Pancreas (tissue), 10 donors: Measurements from ENCODE around the gene GLT6D1. TPM values are rescaled to one million over a fixed set of nuclear protein-coding genes. Genes with fewer than 3 reads are reported as not detected.

Experiments
- ATAC-seq, 4 donors: fragments of 200-7000 bp; cut with Tn5 transposase; one replicate each; pipeline versions ENCODE4 v1.8.0 to v1.9.1; 2020; ENCODE audit warnings: mild to moderate bottlenecking in 4 of 4, moderate library complexity in 4 of 4
- DNase-seq, 6 donors: peaks; one replicate each; pipeline ENCODE4 v3.0.0-alpha.2; 2020
- FAIRE-seq: peaks from 2 replicates; lab custom pipeline; 2012; peaks lifted over from hg19 to GRCh38; lab: Jason Lieb, UNC
- H3K27ac ChIP-seq, 4 donors: fragments of 200-600 bp; sonication (generic); 1 replicate in 3 of 4; 2 replicates in 1 of 4; pipeline versions ENCODE4 v1.5.0 to v1.8.0; 2020
- H3K27me3 ChIP-seq, 4 donors: fragments of 200-600 bp; one replicate each; pipeline ENCODE4 v1.8.0; 2021
- H3K36me3 ChIP-seq, 3 donors: fragments of 200-600 bp; sonication (generic) in 1 of 3; one replicate each; pipeline versions ENCODE4 v1.5.0 to v1.8.0; 2020 to 2021
- H3K4me1 ChIP-seq, 3 donors: fragments of 200-600 bp; one replicate each; pipeline ENCODE4 v1.8.0; 2021
- H3K4me3 ChIP-seq, 4 donors: fragments of 200-600 bp; sonication (generic) in 2 of 4; one replicate each; pipeline versions ENCODE4 v1.5.0 to v1.8.0; 2020 to 2021
- H3K9me3 ChIP-seq, 4 donors: fragments of 200-600 bp; one replicate each; pipeline ENCODE4 v1.8.0; 2021
- WGBS, 2 donors: extraction: QIAGEN DNeasy Blood & Tissue Kit; methylation state at CpG; one replicate each; pipeline ENCODE4 v1.1.7; 2013; 5-methylcytosine and 5-hydroxymethylcytosine counted together
- intact Hi-C, 3 donors: fragments of 100-400 bp; cut with DNase I; formaldehyde crosslinking; loops; one replicate each; pipeline versions ENCODE4 v1.11.1 to v1.14.2; 2022
- polyA plus RNA-seq, 2 donors: library from polyadenylated mRNA; stranded (reverse); fragments of 200-250 nt; gene quantifications; one replicate each; pipeline ENCODE4 v1.2.3, GENCODE V29; 2013
- total RNA-seq, 6 donors: library from RNA; stranded (reverse); fragmentation: NEBNext Ultra II Directional in 4 of 6; extraction: Animal tissue kit (Norgen Biotek cat#: 25700) in 4 of 6; gene quantifications; one replicate each; pipeline versions ENCODE4 v1.2.1 to v1.2.4, GENCODE V29; 2021 to 2023
- TF ChIP-seq, protein P1 (sequence below), 4 donors: fragments of 200-600 bp; sonication (generic) in 3 of 4; IDR thresholded peaks; one replicate each; pipeline versions ENCODE4 v1.5.0 to v1.8.0; 2021; ENCODE audit warnings: antibody characterized with exemption in 4 of 4
- donor health status: healthy with polysubstance abuse.
- donor health status: DM: no; HTN: no; CAD: no; lungs with moderate emphysema.
- donor health status: DM: no; HTN: no; CAD: no.
- donor health status: control.
- donor health status: control.
- donor health status: Bipolar disorder and iron deficiency.
- donor health status: DM: yes; HTN: yes; CAD: no.
- donor health status: DM: no; HTN: no; CAD: no.
- donor health status: DM: no; HTN: no; CAD: no.
- donor health status: DM: yes; HTN: yes; CAD: no.

The GLT6D1 gene
- total and polyA plus RNA-seq, 8 donors = 0.07 TPM; not detected in 7

- Histone ChIP-seq H3K4me3 (no peak overlapping the region), H3K36me3 (no peaks in the 10 kb centered on the region), H3K9me3 (no peaks in the 10 kb centered on the region), H3K4me1 (no peaks in the 10 kb centered on the region), H3K27me3 (no peaks in the 10 kb centered on the region), H3K27ac (no peak overlapping the region)
- FAIRE-seq (no peak), ATAC-seq (no peak), DNase-seq (no peak)
- WGBS, 2 donors = 64 to 74% methylated on average over 15 of the region's 15 CpGs
- TF ChIP-seq, protein P1, sequence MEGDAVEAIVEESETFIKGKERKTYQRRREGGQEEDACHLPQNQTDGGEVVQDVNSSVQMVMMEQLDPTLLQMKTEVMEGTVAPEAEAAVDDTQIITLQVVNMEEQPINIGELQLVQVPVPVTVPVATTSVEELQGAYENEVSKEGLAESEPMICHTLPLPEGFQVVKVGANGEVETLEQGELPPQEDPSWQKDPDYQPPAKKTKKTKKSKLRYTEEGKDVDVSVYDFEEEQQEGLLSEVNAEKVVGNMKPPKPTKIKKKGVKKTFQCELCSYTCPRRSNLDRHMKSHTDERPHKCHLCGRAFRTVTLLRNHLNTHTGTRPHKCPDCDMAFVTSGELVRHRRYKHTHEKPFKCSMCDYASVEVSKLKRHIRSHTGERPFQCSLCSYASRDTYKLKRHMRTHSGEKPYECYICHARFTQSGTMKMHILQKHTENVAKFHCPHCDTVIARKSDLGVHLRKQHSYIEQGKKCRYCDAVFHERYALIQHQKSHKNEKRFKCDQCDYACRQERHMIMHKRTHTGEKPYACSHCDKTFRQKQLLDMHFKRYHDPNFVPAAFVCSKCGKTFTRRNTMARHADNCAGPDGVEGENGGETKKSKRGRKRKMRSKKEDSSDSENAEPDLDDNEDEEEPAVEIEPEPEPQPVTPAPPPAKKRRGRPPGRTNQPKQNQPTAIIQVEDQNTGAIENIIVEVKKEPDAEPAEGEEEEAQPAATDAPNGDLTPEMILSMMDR (IDR thresholded peaks at IDR 0.05) = no peak
- intact Hi-C loops = no loop called here
These were observed 18.1 kb upstream of the GLT6D1 start for GRCh38 chr9:135657416-135657815.

DNA sequence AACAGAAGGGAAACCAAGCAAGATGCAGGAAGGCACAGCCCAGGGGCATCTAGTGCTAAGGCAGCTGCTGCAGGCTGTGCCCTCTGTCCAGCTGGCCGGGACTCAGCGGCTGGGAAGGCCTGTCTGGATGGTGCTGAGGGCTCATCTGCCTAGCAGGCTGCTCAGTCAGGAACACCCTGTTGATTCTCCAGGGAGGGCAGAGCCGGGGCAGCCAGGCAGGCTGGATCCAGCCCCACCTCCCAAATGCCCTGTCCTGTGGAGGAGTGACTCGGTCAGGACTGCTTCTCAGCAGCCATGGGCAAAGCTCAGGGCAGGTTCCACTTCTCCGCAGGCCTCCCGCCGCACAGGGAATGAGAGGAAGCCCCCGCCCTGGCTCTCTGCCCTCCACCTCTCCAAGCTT, 16.0 kb upstream of the GLT6D1 start:
- no peak for FAIRE-seq
- WGBS, 2 donors = 63 to 77% methylated on average over 6 to 8 of the region's 8 CpGs
- no peaks in the 10 kb centered on the region for H3K4me1 ChIP-seq
- H3K4me3 ChIP-seq = no peak overlapping the region
- intact Hi-C loops = no loop called here
- no peak for DNase-seq
- ATAC-seq = no peak
- no peaks in the 10 kb centered on the region for H3K27me3 ChIP-seq
- no peak overlapping the region for H3K27ac ChIP-seq
- no peaks in the 10 kb centered on the region for H3K36me3 ChIP-seq
- H3K9me3 ChIP-seq = no peaks in the 10 kb centered on the region
- TF ChIP-seq, protein P1 (IDR thresholded peaks at IDR 0.05) = no peak

DNA sequence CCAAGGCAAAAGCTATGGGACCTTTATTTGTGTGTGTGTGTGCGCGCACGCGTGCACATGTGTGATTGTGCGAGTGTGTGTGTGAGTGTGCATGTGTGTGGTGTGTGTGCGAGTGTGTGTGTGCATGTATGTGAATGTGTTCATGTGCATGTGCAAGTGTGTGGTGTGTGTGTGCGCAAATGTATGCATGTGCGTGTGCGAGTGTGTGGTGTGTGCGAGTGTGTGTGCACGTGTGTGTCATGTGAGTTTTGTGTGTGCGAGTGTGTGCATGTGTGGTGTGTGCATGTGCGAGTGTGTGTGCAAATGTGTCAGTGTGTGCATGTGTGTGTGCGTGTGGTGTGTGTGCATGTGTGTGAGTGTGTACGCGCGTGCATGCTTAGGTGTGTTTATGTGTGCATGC, 11.1 kb upstream of the GLT6D1 start:
- no peak for FAIRE-seq

DNA sequence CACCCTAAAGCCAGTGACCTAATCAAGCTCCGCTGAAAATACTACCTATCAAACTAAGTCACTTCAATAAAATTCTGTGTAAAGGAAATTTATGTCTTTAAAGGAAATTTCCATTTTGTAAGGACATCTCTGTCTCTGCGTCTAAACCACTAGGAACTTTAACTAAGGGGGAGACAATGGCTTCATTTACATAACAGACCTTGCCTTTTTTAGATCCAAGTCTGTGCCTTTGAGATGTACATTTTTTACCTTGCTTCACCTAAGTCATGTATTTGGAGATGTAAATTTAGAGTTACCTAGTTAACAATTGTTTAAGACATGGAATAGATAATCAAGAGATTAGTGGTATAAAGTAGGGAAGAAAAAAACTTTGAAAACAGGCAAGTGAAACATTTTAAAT, 10.2 kb upstream of the GLT6D1 start:
- Histone ChIP-seq H3K9me3 (no peaks in the 10 kb centered on the region), H3K27me3 (no peaks in the 10 kb centered on the region), H3K27ac (no peak overlapping the region), H3K4me1 (no peaks in the 10 kb centered on the region), H3K36me3 (no peaks in the 10 kb centered on the region), H3K4me3 (no peak overlapping the region)
- intact Hi-C loops = no loop called here
- TF ChIP-seq, protein P1 (IDR thresholded peaks at IDR 0.05) = no peak
- FAIRE-seq = no peak
- DNase-seq = no peak
- no peak for ATAC-seq
- whole genome bisulfite sequencing, 2 donors = 58 to 70% methylated on average over 2 of the region's 2 CpGs

More for the DNA sequence above, 11.1 kb upstream of the GLT6D1 start:
- H3K4me1 ChIP-seq = no peaks in the 10 kb centered on the region
- no peak overlapping the region for H3K4me3 ChIP-seq
- H3K27me3 ChIP-seq = no peaks in the 10 kb centered on the region
- intact Hi-C loops = no loop called here
- no peak overlapping the region for H3K27ac ChIP-seq
- ATAC-seq (no peak), DNase-seq (no peak)
- no peaks in the 10 kb centered on the region for H3K9me3 ChIP-seq
- WGBS, 2 donors = 82 to 89% methylated on average over 17 of the region's 17 CpGs
- TF ChIP-seq, protein P1 (IDR thresholded peaks at IDR 0.05) = no peak
- no peaks in the 10 kb centered on the region for H3K36me3 ChIP-seq

DNA sequence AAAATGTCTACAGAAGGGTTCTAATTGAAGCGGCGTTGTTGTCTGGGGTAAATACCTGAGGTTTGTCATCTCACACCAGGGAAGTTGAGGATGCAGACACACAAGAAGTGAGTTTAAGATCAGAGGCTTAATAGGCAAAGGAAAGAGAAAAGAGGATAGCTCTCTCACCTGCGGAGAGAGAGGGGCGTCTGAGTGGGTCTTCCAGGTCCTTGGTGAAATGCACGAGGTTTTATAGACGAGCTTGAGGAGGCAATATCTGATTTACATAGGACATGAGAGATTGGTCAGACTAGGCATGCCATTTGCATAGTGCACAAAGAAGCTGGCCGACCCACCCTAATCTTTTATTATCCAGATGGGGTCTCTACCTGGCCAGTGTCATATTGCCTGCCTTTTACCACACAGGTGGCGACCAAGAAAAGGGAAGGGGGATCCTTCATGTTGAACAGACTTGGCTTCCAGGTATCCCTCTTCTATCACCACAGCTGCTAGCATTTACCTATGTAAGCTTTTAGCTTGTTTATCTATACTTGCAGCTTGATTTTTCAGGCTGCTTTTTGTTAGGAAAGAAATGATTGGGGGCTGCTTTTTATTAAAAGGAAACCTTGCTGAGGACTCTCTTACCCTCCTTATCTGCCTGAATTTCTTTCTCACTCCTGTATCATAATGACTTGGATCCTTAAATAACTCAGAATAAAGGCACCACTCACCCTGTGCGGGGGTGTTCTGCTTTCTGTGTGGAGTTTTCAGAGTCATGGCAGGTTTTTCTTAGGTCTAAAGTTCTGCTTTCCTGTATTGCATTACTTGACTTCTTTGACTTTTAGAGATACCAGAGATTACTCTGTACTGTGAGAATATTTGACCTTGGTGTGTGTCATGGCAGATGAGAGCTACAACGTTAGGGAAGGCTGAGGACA, 9.4 kb upstream of the GLT6D1 start:
- Histone ChIP-seq H3K4me3 (no peak overlapping the region), H3K36me3 (no peaks in the 10 kb centered on the region), H3K4me1 (no peaks in the 10 kb centered on the region), H3K27ac (no peak overlapping the region), H3K9me3 (no peaks in the 10 kb centered on the region), H3K27me3 (no peaks in the 10 kb centered on the region)
- WGBS, 2 donors = 57 to 65% methylated on average over 10 of the region's 10 CpGs
- TF ChIP-seq, protein P1 (IDR thresholded peaks at IDR 0.05) = no peak
- DNase-seq (no peak), ATAC-seq (no peak), FAIRE-seq (no peak)
- intact Hi-C loops = no loop called here
